ENCODE measurements around the gene SLC41A2.

GRCh38 chr12:104956870-104957718, 996 bp downstream of the SLC41A2 start:
- TF ChIP-seq POLR2A (IDR thresholded peaks at IDR 0.05) (no peak), CTCF (IDR thresholded peaks at IDR 0.05) (no peak)

Measured in body of pancreas (tissue), 4 donors.